Mesendoderm (in vitro differentiated cells): Measurements from ENCODE around the gene PGM5.

Source experiments
- DNase-seq: peaks from one replicate; pipeline ENCODE4 v3.0.0; 2013
- H2AK5ac ChIP-seq: 2 replicates; pipeline ENCODE4 v1.6.1; 2013; ENCODE audit warnings: low read length, inconsistent platforms
- H2BK120ac ChIP-seq: 2 replicates; pipeline ENCODE4 v1.6.1; 2013; ENCODE audit warnings: low read depth, mild to moderate bottlenecking, low read length, moderate library complexity, mixed read lengths
- H2BK15ac ChIP-seq: replicated peaks from 2 replicates; pipeline ENCODE4 v1.6.1; 2013; ENCODE audit warnings: low read depth, mild to moderate bottlenecking, moderate library complexity
- H2BK5ac ChIP-seq: 2 replicates; pipeline ENCODE4 v1.6.1; 2013; ENCODE audit warnings: low read length, inconsistent platforms
- H3K18ac ChIP-seq: 2 replicates; pipeline ENCODE4 v1.6.1; 2013; ENCODE audit warnings: mild to moderate bottlenecking, low read length, mixed read lengths
- H3K23ac ChIP-seq: one replicate; pipeline ENCODE4 v1.6.1; 2013; ENCODE audit warnings: low read length
- H3K27ac ChIP-seq: 2 replicates; pipeline ENCODE4 v1.5.1; 2013; ENCODE audit warnings: low read depth, mild to moderate bottlenecking, inconsistent platforms, low read length, moderate library complexity
- H3K27me3 ChIP-seq: 2 replicates; pipeline ENCODE4 v1.6.1; 2013; ENCODE audit warnings: low read length, control low read depth, mild to moderate bottlenecking, inconsistent platforms; ENCODE audit not compliant: insufficient read depth, poor library complexity
- H3K36me3 ChIP-seq: 2 replicates; pipeline ENCODE4 v1.6.1; 2013; ENCODE audit warnings: low read length, inconsistent platforms; ENCODE audit not compliant: control insufficient read depth, insufficient read depth
- H3K4ac ChIP-seq: one replicate; pipeline ENCODE4 v1.6.1; 2013; ENCODE audit warnings: low read depth, mild to moderate bottlenecking, low read length, moderate library complexity
- H3K4me1 ChIP-seq: 2 replicates; pipeline ENCODE4 v1.6.1; 2013; ENCODE audit warnings: low read depth, low read length, inconsistent platforms; ENCODE audit not compliant: control insufficient read depth
- H3K4me2 ChIP-seq: 2 replicates; pipeline ENCODE4 v1.6.1; 2013; ENCODE audit warnings: low read length
- H3K4me3 ChIP-seq: 2 replicates; pipeline ENCODE4 v1.5.1; 2013; ENCODE audit warnings: mild to moderate bottlenecking, low read length
- H3K56ac ChIP-seq: one replicate; pipeline ENCODE4 v1.6.1; 2013; ENCODE audit warnings: low read length
- H3K79me1 ChIP-seq: 2 replicates; pipeline ENCODE4 v1.6.1; 2013; ENCODE audit warnings: low read length, inconsistent platforms
- H3K79me2 ChIP-seq: 2 replicates; pipeline ENCODE4 v1.6.1; 2013; ENCODE audit warnings: mild to moderate bottlenecking, low read length; ENCODE audit not compliant: control insufficient read depth, insufficient read depth
- H3K9ac ChIP-seq: 2 replicates; pipeline ENCODE4 v1.6.1; 2013; ENCODE audit warnings: low read length, inconsistent platforms
- H4K5ac ChIP-seq: one replicate; pipeline ENCODE4 v1.6.1; 2013; ENCODE audit warnings: low read length
- H4K8ac ChIP-seq: one replicate; pipeline ENCODE4 v1.6.1; 2013; ENCODE audit warnings: low read depth, mild to moderate bottlenecking, control low read depth, low read length, moderate library complexity
- WGBS: extraction: QIAGEN DNeasy Blood & Tissue Kit; methylation state at CpG from one replicate; pipeline ENCODE4 v1.1.7; 2013; ENCODE audit warnings: low lambda C conversion rate, missing lambda C conversion rate; ENCODE audit not compliant: insufficient coverage; ENCODE audit errors: extremely low coverage; 5-methylcytosine and 5-hydroxymethylcytosine counted together

The PGM5 gene

DNA sequence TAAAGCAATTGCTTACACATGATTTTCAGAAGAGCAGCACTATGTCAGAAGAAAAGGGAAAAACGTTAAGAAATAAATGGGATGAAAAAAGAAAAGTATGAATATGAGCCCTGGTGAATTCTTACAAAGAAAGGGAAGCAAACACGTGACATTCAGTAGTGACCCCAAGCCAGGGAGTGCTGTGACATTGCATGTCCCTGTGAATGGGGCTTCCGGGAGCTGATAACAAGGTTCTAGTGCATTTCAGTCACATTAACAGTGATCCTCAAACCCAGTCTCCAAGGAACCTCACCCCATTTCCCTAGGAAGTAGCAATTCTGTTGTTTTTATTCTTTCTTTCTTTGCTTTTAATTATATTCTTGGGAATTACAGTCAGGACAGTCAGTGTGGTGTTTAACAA lies 157.0 kb downstream of the PGM5 start:
- no peak overlapping the region for H3K4ac ChIP-seq
- no peaks in the 10 kb centered on the region for H3K36me3 ChIP-seq
- H2BK120ac ChIP-seq = no peak overlapping the region
- H2AK5ac ChIP-seq = no peak overlapping the region
- no peak overlapping the region for H4K8ac ChIP-seq
- no peak overlapping the region for H3K27ac ChIP-seq
- no peaks in the 10 kb centered on the region for H3K79me1 ChIP-seq
- H2BK5ac ChIP-seq = no peak overlapping the region
- no peak overlapping the region for H3K23ac ChIP-seq
- no peak overlapping the region for H4K5ac ChIP-seq
- no CpG with 5 or more reads among the region's 3 CpGs for WGBS
- no peak overlapping the region for H3K4me2 ChIP-seq
- H3K4me3 ChIP-seq = no peak overlapping the region
- DNase-seq = no peak
- no peak overlapping the region for H3K18ac ChIP-seq
- H3K9ac ChIP-seq = no peak overlapping the region
- no peak overlapping the region for H2BK15ac ChIP-seq
- H3K56ac ChIP-seq = no peak overlapping the region
- H3K27me3 ChIP-seq = peaks cover 7% of the 10 kb centered on the region
- H3K79me2 ChIP-seq = no peaks in the 10 kb centered on the region
- H3K4me1 ChIP-seq = no peaks in the 10 kb centered on the region

DNA sequence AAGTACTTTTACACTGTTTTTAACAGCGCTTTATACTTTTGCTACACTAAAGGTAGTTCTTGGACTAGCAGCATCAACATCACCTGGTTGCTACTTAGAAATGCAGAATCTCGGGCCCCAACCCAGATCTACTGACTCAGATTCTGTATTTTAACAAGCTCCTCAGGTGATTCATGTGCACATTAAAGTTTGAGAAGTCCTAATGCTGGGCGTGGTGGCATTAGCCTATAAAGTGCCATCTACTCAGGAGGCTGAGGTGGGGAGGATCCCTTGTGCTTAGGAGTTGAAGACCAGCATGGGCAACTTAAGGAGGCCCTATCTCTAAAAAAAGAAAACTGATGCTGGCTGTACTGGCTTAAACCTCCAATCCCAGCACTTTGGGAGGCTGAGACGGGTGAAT lies 157.6 kb downstream of the PGM5 start:
- Histone ChIP-seq H3K4me2 (no peak overlapping the region), H3K4ac (no peak overlapping the region), H3K56ac (no peak overlapping the region), H2BK5ac (no peak overlapping the region), H3K4me1 (no peaks in the 10 kb centered on the region), H3K4me3 (no peak overlapping the region), H3K27ac (no peak overlapping the region), H3K9ac (no peak overlapping the region), H2AK5ac (no peak overlapping the region), H3K23ac (no peak overlapping the region), H3K18ac (no peak overlapping the region), H4K8ac (no peak overlapping the region), H4K5ac (no peak overlapping the region), H3K36me3 (no peaks in the 10 kb centered on the region), H3K79me2 (no peaks in the 10 kb centered on the region), H2BK120ac (no peak overlapping the region), H3K27me3 (peaks cover 2% of the 10 kb centered on the region), H2BK15ac (no peak overlapping the region), H3K79me1 (no peaks in the 10 kb centered on the region)
- no CpG with 5 or more reads among the region's 4 CpGs for WGBS
- no peak for DNase-seq

DNA sequence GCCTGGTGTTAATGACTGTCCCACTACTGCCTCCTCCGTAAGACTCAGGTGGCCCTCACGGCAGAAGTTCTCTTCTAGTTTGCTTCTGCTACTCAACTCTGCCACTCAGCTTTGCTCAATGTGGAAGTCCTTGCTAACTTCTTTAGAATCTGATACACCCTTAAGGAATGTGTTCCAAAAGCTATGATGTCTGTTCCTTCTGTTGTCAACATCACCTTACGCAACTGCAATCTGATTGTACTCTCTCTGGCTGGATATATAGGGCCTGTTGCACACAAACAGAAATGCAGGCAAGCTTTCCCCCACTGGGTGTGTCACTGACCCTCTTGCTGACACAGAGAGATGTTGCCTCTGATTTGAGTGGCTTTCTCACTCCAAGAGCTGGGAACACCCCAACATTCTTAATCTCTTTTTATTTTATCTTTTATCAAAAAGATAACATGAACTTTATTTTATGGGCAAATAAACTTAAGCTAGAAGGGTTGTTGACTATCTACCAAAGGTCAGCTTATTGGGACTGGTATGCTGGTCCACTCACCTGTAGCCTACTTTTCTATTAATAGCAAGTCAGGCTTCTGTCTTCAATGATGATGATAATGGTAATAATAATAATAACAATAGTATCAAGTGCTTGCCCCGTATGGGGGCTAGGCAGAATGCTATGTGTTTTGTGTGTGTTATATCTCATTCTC lies 159.1 kb downstream of the PGM5 start:
- Histone ChIP-seq H3K4me3 (no peak overlapping the region), H3K18ac (no peak overlapping the region), H2BK5ac (no peak overlapping the region), H3K27me3 (peaks cover 2% of the 10 kb centered on the region), H3K4me2 (no peak overlapping the region), H3K23ac (no peak overlapping the region), H4K8ac (no peak overlapping the region), H3K4ac (no peak overlapping the region), H3K79me2 (no peaks in the 10 kb centered on the region), H3K27ac (no peak overlapping the region), H3K36me3 (no peaks in the 10 kb centered on the region), H2AK5ac (no peak overlapping the region), H3K56ac (no peak overlapping the region), H3K4me1 (no peaks in the 10 kb centered on the region), H2BK15ac (no peak overlapping the region), H4K5ac (no peak overlapping the region), H3K9ac (no peak overlapping the region), H2BK120ac (no peak overlapping the region), H3K79me1 (no peaks in the 10 kb centered on the region)
- no CpG with 5 or more reads among the region's 4 CpGs for WGBS
- DNase-seq = no peak

DNA sequence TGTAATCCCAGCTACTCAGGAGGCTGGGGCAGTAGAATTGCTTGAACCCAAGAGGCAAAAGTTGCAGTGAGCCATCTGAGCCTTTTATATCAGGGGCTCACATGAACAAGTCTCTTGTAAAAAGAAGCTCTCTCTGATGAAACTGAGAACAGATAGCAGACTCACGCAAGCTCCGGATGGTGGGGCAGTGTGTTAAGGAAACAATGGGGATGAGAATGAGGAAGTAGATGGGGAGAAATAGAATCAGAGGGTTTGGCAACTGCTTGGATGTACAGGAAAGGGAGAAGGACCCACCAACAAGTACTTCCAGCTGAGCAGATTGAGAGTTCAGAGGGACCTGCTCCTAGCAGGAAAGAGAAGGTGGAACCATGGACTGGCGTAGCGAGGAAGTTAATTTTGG lies 165.7 kb downstream of the PGM5 start:
- Histone ChIP-seq H4K8ac (no peak overlapping the region), H3K4me1 (no peaks in the 10 kb centered on the region), H3K4ac (no peak overlapping the region), H3K27me3 (peaks cover 2% of the 10 kb centered on the region), H2BK15ac (no peak overlapping the region), H2BK5ac (no peak overlapping the region), H3K4me2 (no peak overlapping the region), H3K27ac (no peak overlapping the region), H4K5ac (no peak overlapping the region), H2AK5ac (no peak overlapping the region), H3K23ac (no peak overlapping the region), H3K9ac (no peak overlapping the region), H3K18ac (no peak overlapping the region), H3K56ac (no peak overlapping the region), H3K36me3 (no peaks in the 10 kb centered on the region), H2BK120ac (no peak overlapping the region), H3K79me1 (no peaks in the 10 kb centered on the region), H3K79me2 (no peaks in the 10 kb centered on the region), H3K4me3 (no peak overlapping the region)
- no peak for DNase-seq
- WGBS = no CpG with 5 or more reads among the region's 4 CpGs

- H3K36me3 ChIP-seq = no peaks in the 10 kb centered on the region
- H4K5ac ChIP-seq = no peak overlapping the region
- no peak overlapping the region for H2BK15ac ChIP-seq
- no peak overlapping the region for H3K4me2 ChIP-seq
- DNase-seq = peak; percentile 4
- no peak overlapping the region for H2AK5ac ChIP-seq
- H3K79me2 ChIP-seq = no peaks in the 10 kb centered on the region
- H4K8ac ChIP-seq = no peak overlapping the region
- no peak overlapping the region for H2BK5ac ChIP-seq
- no peak overlapping the region for H3K4me3 ChIP-seq
- no peak overlapping the region for H3K9ac ChIP-seq
- WGBS = no CpG with 5 or more reads among the region's 3 CpGs
- no peak overlapping the region for H2BK120ac ChIP-seq
- no peak overlapping the region for H3K56ac ChIP-seq
- no peaks in the 10 kb centered on the region for H3K79me1 ChIP-seq
- no peak overlapping the region for H3K4ac ChIP-seq
- H3K23ac ChIP-seq = no peak overlapping the region
- H3K4me1 ChIP-seq = no peaks in the 10 kb centered on the region
- H3K27me3 ChIP-seq = no peaks in the 10 kb centered on the region
- no peak overlapping the region for H3K27ac ChIP-seq
- H3K18ac ChIP-seq = no peak overlapping the region
Observed at GRCh38 chr9:68522954-68523353, 166.5 kb downstream of the PGM5 start.

- Histone ChIP-seq H3K4ac (no peak overlapping the region), H2AK5ac (no peak overlapping the region), H3K56ac (no peak overlapping the region), H3K4me1 (no peaks in the 10 kb centered on the region), H3K27me3 (no peaks in the 10 kb centered on the region), H3K79me1 (no peaks in the 10 kb centered on the region), H3K9ac (no peak overlapping the region), H3K27ac (no peak overlapping the region), H2BK5ac (no peak overlapping the region), H2BK15ac (no peak overlapping the region), H4K5ac (no peak overlapping the region), H3K23ac (no peak overlapping the region), H3K4me3 (no peak overlapping the region), H4K8ac (no peak overlapping the region), H3K36me3 (no peaks in the 10 kb centered on the region), H3K18ac (no peak overlapping the region), H3K79me2 (no peaks in the 10 kb centered on the region), H3K4me2 (no peak overlapping the region), H2BK120ac (no peak overlapping the region)
- WGBS = no CpG with 5 or more reads among the region's 4 CpGs
- no peak for DNase-seq
Observed at GRCh38 chr9:68523367-68523936, 167.0 kb downstream of the PGM5 start.
